Endothelial cell of umbilical vein (primary cell): ENCODE data around the gene MFGE8. TPM values are rescaled to one million over a fixed set of nuclear protein-coding genes. Genes with fewer than 3 reads are reported as not detected.

Experiments used
- BruUV-seq: library from RNA; stranded (reverse); fragments of 400-500 nt; replicated peaks from 2 replicates; lab custom pipeline; 2021; lab: Mats Ljungman, UMichigan
- CTCF ChIA-PET: fragments of 300-600, 350-600 bp; sonication (Branson Sonifier 250); formaldehyde crosslinking; loops from one replicate; lab custom pipeline; 2021; ENCODE audit warnings: antibody characterized with exemption, inconsistent platforms; lab: Charles Lee
- POLR2A ChIA-PET: fragments of 300-600, 350-600 bp; sonication (Branson Sonifier 250); formaldehyde crosslinking; loops from one replicate; lab custom pipeline; 2021; ENCODE audit warnings: antibody characterized with exemption, inconsistent platforms; lab: Charles Lee
- DNase-seq: peaks from one replicate; pipeline ENCODE4 v3.0.0-alpha.2; 2011; ENCODE audit warnings: low read depth, low spot score
- FAIRE-seq: peaks from 2 replicates; lab custom pipeline; 2011; peaks lifted over from hg19 to GRCh38; lab: Jason Lieb, UNC
- H2AFZ ChIP-seq: 2 replicates; pipeline ENCODE4 v1.6.0; 2012; ENCODE audit warnings: low read depth, low read length, control low read depth, inconsistent platforms
- H3K27ac ChIP-seq: 2 replicates; pipeline ENCODE4 v1.5.1; 2011; ENCODE audit warnings: low read depth, mild to moderate bottlenecking, control low read depth, low read length, moderate library complexity; ENCODE audit not compliant: insufficient read depth
- H3K27me3 ChIP-seq, 2 experiments: 2 replicates each; pipeline versions ENCODE4 v1.6.0 to v1.6.1; 2011; ENCODE audit warnings: low read length in 2 of 2, mixed read lengths in 1 of 2; ENCODE audit not compliant: control insufficient read depth in 2 of 2, insufficient read depth in 2 of 2
- H3K36me3 ChIP-seq, 2 experiments: 2 replicates in 1 of 2; 3 replicates in 1 of 2; pipeline ENCODE4 v1.5.1; 2011; ENCODE audit warnings: low read length in 2 of 2, mild to moderate bottlenecking in 1 of 2, moderate library complexity in 1 of 2; ENCODE audit not compliant: control insufficient read depth in 2 of 2, insufficient read depth in 2 of 2; ENCODE audit errors: extremely low read depth in 1 of 2
- H3K4me1 ChIP-seq: 3 replicates; pipeline ENCODE4 v1.5.1; 2011; ENCODE audit warnings: mild to moderate bottlenecking, low read length; ENCODE audit not compliant: control insufficient read depth, insufficient read depth; ENCODE audit errors: extremely low read depth
- H3K4me2 ChIP-seq: 2 replicates; pipeline ENCODE4 v1.6.1; 2011; ENCODE audit warnings: low read length, control low read depth, mixed read lengths; ENCODE audit not compliant: insufficient read depth
- H3K4me3 ChIP-seq, 3 experiments: fragments of 200-600 bp in 1 of 3; sonication (generic), shearing (Covaris generic) in 1 of 3; replicated peaks in 1 of 3; 2 replicates each; pipeline ENCODE4 v1.5.1; 2011 to 2016; ENCODE audit warnings: control low read depth in 3 of 3, low read length in 3 of 3, mild to moderate bottlenecking in 2 of 3, inconsistent platforms in 1 of 3, low read depth in 1 of 3, moderate library complexity in 1 of 3; ENCODE audit not compliant: insufficient read depth in 1 of 3
- H3K79me2 ChIP-seq: 2 replicates; pipeline ENCODE4 v1.6.0; 2012; ENCODE audit warnings: low read length, inconsistent platforms; ENCODE audit not compliant: control insufficient read depth, insufficient read depth
- H3K9ac ChIP-seq: replicated peaks from 2 replicates; pipeline ENCODE3; 2011; ENCODE audit warnings: low read length, control low read depth; ENCODE audit not compliant: insufficient read depth; ENCODE audit errors: extremely low read depth
- H3K9me1 ChIP-seq: replicated peaks from 3 replicates; pipeline ENCODE4 v1.6.0; 2011; ENCODE audit warnings: mild to moderate bottlenecking, low read length; ENCODE audit not compliant: control insufficient read depth, insufficient read depth; ENCODE audit errors: extremely low read depth
- H3K9me3 ChIP-seq: replicated peaks from 2 replicates; pipeline ENCODE4 v1.5.1; 2012; ENCODE audit warnings: low read length, inconsistent platforms; ENCODE audit not compliant: control insufficient read depth, insufficient read depth
- H4K20me1 ChIP-seq: replicated peaks from 2 replicates; pipeline ENCODE3; 2011; ENCODE audit warnings: mild to moderate bottlenecking, low read length; ENCODE audit not compliant: control insufficient read depth, insufficient read depth; ENCODE audit errors: extremely low read depth
- FOS ChIP-seq: IDR thresholded peaks from 2 replicates; pipeline ENCODE4 v1.6.1; 2011; ENCODE audit warnings: mild to moderate bottlenecking, low read length, moderate library complexity, borderline replicate concordance; ENCODE audit not compliant: insufficient read depth
- GATA2 ChIP-seq: IDR thresholded peaks from 2 replicates; pipeline ENCODE4 v1.7.0; 2011; ENCODE audit warnings: low read depth, mild to moderate bottlenecking, moderate library complexity, mixed read lengths, low read length; ENCODE audit not compliant: insufficient read length, insufficient read depth
- JUN ChIP-seq: IDR thresholded peaks from 2 replicates; pipeline ENCODE4 v1.6.1; 2011; ENCODE audit warnings: borderline replicate concordance, low read depth; ENCODE audit not compliant: insufficient read length, insufficient read depth
- MYC ChIP-seq: IDR thresholded peaks from one replicate; pipeline ENCODE4 v1.6.1; 2011; ENCODE audit warnings: mild to moderate bottlenecking, low read depth, low read length
- POLR2A ChIP-seq: IDR thresholded peaks from 2 replicates; pipeline ENCODE4 v1.6.1; 2012; ENCODE audit warnings: low read depth, mild to moderate bottlenecking, control low read depth, low read length
- dilution Hi-C: fragments of 300-500 bp; cut with MboI; formaldehyde crosslinking; loops from one replicate; pipeline ENCODE4 v1.15.0; 2019; ENCODE audit warnings: low sequenced_read_pairs; ENCODE audit not compliant: extremely low pct_ligation_motif_present
- intact Hi-C: fragments of 100-400 bp; cut with micrococcal nuclease; formaldehyde crosslinking; loops from one replicate; pipeline ENCODE4 v1.10.0; 2022
- polyA plus RNA-seq, 4 experiments: library from polyadenylated mRNA; depleted of rRNA in 3 of 4; stranded (reverse) in 3 of 4; unstranded in 1 of 4; fragments of >200 nt; gene quantifications; 2 replicates each; pipeline versions ENCODE4 v1.2.1 to v1.2.3, GENCODE V29; 2011 to 2012; ENCODE audit warnings: missing spikeins in 1 of 4
- total RNA-seq: library from RNA; stranded (reverse); gene quantifications from 2 replicates; pipeline ENCODE4 v1.2.3, GENCODE V29; 2021
- TF ChIP-seq, protein P1 (sequence below), 2 donors: IDR thresholded peaks; 1 replicate in 1 of 2; 2 replicates in 1 of 2; pipeline ENCODE4 v1.5.1; 2011; ENCODE audit warnings: low read length in 2 of 2, mild to moderate bottlenecking in 2 of 2, moderate library complexity in 2 of 2, control low read depth in 1 of 2, inconsistent platforms in 1 of 2, low read depth in 1 of 2; ENCODE audit not compliant: insufficient read depth in 1 of 2; ENCODE audit errors: extremely low read depth in 1 of 2
- TF ChIP-seq, protein P2 (sequence below): IDR thresholded peaks from 2 replicates; pipeline ENCODE4 v1.6.1; 2011; ENCODE audit not compliant: insufficient read depth, insufficient read length

MFGE8 gene
- total and polyA plus RNA-seq, 2 donors (not counting 3 experiments of a cell fraction or from before 2014, with no cell fraction given) = 108 to 117 TPM

DNA sequence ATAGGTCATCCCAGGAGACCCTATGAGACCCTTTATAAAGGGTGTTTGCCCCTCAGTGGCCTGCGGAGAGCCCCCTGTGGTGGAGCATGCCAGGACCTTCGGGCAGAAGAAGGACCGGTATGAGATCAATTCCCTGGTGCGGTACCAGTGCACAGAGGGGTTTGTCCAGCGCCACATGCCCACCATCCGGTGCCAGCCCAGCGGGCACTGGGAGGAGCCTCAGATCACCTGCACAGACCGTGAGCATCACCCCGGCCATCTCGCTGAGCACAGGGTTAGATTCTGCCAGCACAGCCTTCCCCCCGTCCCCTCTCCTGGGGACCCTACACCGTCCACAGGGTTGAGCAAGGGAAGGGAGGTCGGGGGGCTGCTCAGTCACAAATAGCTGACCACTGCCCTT, 39.4 kb downstream of the MFGE8 start:
- Histone ChIP-seq H3K9me1 (no peaks in the 10 kb centered on the region), H3K36me3 (peaks cover 0 to 21% of the 10 kb centered on the region in 2 experiments), H3K4me3 (no peak overlapping the region), H3K9me3 (no peaks in the 10 kb centered on the region), H3K27me3 (peaks cover 0 to 3% of the 10 kb centered on the region in 2 experiments), H2AFZ (no peak overlapping the region), H3K79me2 (no peaks in the 10 kb centered on the region), H3K27ac (no peak overlapping the region), H3K4me1 (no peaks in the 10 kb centered on the region), H4K20me1 (no peaks in the 10 kb centered on the region), H3K9ac (no peak overlapping the region), H3K4me2 (no peak overlapping the region)
- intact Hi-C loops (no loop called here), dilution Hi-C loops (no loop called here)
- BruUV-seq = no TSS peak
- no peak for FAIRE-seq
- ChIA-PET POLR2A (no interaction called here), CTCF (no interaction called here)
- TF ChIP-seq POLR2A = no peak
- TF ChIP-seq, protein P1, sequence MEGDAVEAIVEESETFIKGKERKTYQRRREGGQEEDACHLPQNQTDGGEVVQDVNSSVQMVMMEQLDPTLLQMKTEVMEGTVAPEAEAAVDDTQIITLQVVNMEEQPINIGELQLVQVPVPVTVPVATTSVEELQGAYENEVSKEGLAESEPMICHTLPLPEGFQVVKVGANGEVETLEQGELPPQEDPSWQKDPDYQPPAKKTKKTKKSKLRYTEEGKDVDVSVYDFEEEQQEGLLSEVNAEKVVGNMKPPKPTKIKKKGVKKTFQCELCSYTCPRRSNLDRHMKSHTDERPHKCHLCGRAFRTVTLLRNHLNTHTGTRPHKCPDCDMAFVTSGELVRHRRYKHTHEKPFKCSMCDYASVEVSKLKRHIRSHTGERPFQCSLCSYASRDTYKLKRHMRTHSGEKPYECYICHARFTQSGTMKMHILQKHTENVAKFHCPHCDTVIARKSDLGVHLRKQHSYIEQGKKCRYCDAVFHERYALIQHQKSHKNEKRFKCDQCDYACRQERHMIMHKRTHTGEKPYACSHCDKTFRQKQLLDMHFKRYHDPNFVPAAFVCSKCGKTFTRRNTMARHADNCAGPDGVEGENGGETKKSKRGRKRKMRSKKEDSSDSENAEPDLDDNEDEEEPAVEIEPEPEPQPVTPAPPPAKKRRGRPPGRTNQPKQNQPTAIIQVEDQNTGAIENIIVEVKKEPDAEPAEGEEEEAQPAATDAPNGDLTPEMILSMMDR (IDR thresholded peaks at IDR 0.05; ENCODE audit: extremely low read depth in 1 of 2, insufficient read depth in 1 of 2, low read depth in 1 of 2, low read length in 2 of 2) = no peak
- TF ChIP-seq, protein P2, sequence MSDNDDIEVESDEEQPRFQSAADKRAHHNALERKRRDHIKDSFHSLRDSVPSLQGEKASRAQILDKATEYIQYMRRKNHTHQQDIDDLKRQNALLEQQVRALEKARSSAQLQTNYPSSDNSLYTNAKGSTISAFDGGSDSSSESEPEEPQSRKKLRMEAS = no peak
- no peak for TF ChIP-seq MYC
- no peak for TF ChIP-seq GATA2
- no peak for TF ChIP-seq FOS
- no peak for TF ChIP-seq JUN
- DNase-seq = no peak
